ENCODE results near the gene DNM1. TPM values are rescaled to one million over a fixed set of nuclear protein-coding genes. Genes with fewer than 3 reads are reported as not detected.
A peak's percentile ranks its signal among the peaks of the same experiment; 100 is the strongest.
"Not testable (repeated sequence)": the region's sequence is repeated elsewhere in the genome, so short reads cannot be mapped to it uniquely, and the experiment has no call there.

DNM1 gene
- total RNA-seq, 4 donors from 2014 or later = 6.9 to 11.4 (median 9.0) TPM

GRCh38 chr9:128174062-128174461 is 29.1 kb upstream of the DNM1 start:
- no peak overlapping the region for H3K4me3 ChIP-seq (ENCODE audit: low read depth, poor library complexity, severe bottlenecking)
- 80 to 96% methylated on average over 4 of the region's 4 CpGs for WGBS, 2 donors
- TF ChIP-seq CTCF (IDR thresholded peaks at IDR 0.05) (no peak), POLR2A (IDR thresholded peaks at IDR 0.05) (no peak)
- DNase-seq (ENCODE audit: low spot score in 2 of 2) = no peak
- intact Hi-C loops (cut with DNase I; ENCODE audit: low total_unique reads) = no loop called here

DNA sequence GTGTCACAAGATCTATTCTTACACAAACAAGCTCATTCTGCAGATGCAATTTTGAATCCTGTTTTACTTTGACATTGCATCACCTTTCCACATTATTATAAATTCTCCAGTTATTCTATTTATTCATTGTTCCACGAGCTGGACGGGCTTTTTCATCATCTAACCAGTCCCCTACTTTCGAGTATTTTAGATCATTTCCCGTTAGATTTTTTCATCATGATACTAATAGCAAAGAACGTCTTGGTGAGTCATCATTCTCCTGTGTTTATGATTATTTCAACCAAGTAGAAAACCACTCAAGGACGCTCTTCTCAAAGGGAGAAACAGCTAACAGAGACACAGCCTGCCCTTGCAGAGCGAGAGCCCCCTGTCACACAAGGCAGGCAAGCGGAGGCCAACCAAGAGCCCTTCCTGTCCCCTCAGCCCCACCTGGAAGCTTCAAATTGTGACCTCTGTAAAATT is 28.0 kb upstream of the DNM1 start:
- no peak overlapping the region for H3K4me3 ChIP-seq (ENCODE audit: low read depth, poor library complexity, severe bottlenecking)
- TF ChIP-seq CTCF (IDR thresholded peaks at IDR 0.05) = no peak
- TF ChIP-seq POLR2A (IDR thresholded peaks at IDR 0.05) = no peak
- intact Hi-C loops (cut with DNase I; ENCODE audit: low total_unique reads) = no loop called here
- no peak for DNase-seq (ENCODE audit: low spot score in 2 of 2)
- WGBS, 2 donors = 68 to 78% methylated on average over 8 of the region's 8 CpGs

GRCh38 chr9:128175726-128176125 is 27.5 kb upstream of the DNM1 start:
- TF ChIP-seq POLR2A (IDR thresholded peaks at IDR 0.05) (no peak), CTCF (IDR thresholded peaks at IDR 0.05) (no peak)
- H3K4me3 ChIP-seq (ENCODE audit: low read depth, poor library complexity, severe bottlenecking) = no peak overlapping the region
- intact Hi-C loops (cut with DNase I; ENCODE audit: low total_unique reads) = no loop called here
- DNase-seq (ENCODE audit: low spot score in 2 of 2) = no peak
- 77 to 86% methylated on average over 2 of the region's 2 CpGs for WGBS, 2 donors

- DNase-seq (ENCODE audit: low spot score in 2 of 2) = no peak
- 83 to 96% methylated on average over 7 to 11 of the region's 11 CpGs for WGBS, 2 donors
- TF ChIP-seq POLR2A (IDR thresholded peaks at IDR 0.05) = no peak
- TF ChIP-seq CTCF (IDR thresholded peaks at IDR 0.05) = no peak
- intact Hi-C loops (cut with DNase I; ENCODE audit: low total_unique reads) = no loop called here
- no peak overlapping the region for H3K4me3 ChIP-seq (ENCODE audit: low read depth, poor library complexity, severe bottlenecking)
Observed at GRCh38 chr9:128178806-128179431, 24.3 kb upstream of the DNM1 start.

DNA sequence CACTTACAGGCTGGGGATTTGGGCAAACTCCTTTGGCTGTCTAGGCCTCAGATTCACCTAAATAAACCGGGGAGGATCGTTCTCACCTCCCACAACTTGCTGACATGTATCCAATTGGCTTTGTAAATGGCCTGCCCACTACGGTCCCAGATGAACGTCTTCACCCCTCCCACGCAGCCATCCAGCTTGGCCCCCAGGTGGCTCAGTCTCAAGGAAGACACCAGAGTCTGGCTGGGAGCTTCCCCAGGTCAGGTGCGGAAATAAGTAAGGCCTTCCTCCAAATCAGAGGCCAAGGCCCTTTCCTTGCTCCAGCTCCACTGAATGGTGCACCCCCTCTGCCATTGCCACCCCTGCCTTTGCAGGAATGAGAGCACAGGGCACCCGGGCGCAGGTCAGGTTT is 23.2 kb upstream of the DNM1 start:
- WGBS, 2 donors = 91% methylated on average over 8 of the region's 8 CpGs
- no peak for DNase-seq (ENCODE audit: low spot score in 2 of 2)
- intact Hi-C loops (cut with DNase I; ENCODE audit: low total_unique reads) = no loop called here
- H3K4me3 ChIP-seq (ENCODE audit: low read depth, poor library complexity, severe bottlenecking) = no peak overlapping the region
- TF ChIP-seq CTCF (IDR thresholded peaks at IDR 0.05) = no peak
- TF ChIP-seq POLR2A (IDR thresholded peaks at IDR 0.05) = no peak

DNA sequence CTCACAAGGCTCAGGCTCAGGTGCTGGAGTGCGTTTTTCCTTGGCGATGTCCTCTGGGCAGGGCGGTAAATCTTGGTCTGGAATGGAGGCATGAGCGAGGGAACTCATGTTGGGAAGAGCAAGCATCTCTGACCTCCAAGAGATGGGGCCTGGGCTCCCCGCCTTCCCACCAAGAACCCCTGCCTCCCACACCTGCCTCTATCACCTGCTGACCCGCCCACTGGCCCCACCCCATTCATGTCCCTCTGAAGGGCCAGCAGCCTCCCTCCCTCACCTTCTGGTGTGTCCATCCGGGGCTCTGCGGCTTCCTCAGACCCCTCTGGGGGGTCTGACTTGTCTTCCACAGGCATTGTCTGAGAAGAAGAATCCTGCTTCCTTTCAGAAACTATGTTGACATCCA is 22.7 kb upstream of the DNM1 start:
- no peak for DNase-seq (ENCODE audit: low spot score in 2 of 2)
- TF ChIP-seq CTCF (IDR thresholded peaks at IDR 0.05) (no peak), POLR2A (IDR thresholded peaks at IDR 0.05) (no peak)
- intact Hi-C loops (cut with DNase I; ENCODE audit: low total_unique reads) = no loop called here
- no peak overlapping the region for H3K4me3 ChIP-seq (ENCODE audit: low read depth, poor library complexity, severe bottlenecking)
- WGBS, 2 donors = 97 to 99% methylated on average over 8 of the region's 8 CpGs

DNA sequence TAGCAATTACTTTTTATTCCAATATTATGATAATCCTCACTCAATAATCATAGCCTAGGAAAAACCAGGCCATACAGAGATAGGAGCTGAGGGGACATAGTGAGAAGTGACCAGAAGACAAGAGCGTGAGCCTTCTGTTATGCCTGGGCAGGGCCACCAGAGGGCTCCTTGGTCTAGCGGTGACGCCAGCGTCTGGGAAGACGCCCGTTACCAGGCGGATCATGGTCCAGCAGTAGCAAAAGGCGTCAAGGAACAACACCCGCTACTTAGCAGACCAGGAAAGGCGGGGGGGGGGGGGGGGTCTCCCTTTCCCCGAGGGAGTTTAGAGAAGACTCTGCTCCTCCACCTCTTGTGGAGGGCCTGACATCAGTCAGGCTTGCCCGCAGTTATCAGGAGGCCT is 21.7 kb upstream of the DNM1 start:
- intact Hi-C loops (cut with DNase I; ENCODE audit: low total_unique reads); H3K4me3 ChIP-seq (ENCODE audit: low read depth, poor library complexity, severe bottlenecking): not testable (repeated sequence)
- WGBS, 2 donors = 27 to 44% methylated on average over 10 to 12 of the region's 12 CpGs
- peak in 1 of 2 donors; percentile 90 for DNase-seq (ENCODE audit: low spot score in 2 of 2)
